NCI-H1417 (cell line): ENCODE measurements around the gene GREM1.

Source experiments
- DNase-seq, 3 experiments: peaks; one replicate each; lab custom pipeline; 2025; lab: John Stamatoyannopoulos, UW

Gene GREM1

DNA sequence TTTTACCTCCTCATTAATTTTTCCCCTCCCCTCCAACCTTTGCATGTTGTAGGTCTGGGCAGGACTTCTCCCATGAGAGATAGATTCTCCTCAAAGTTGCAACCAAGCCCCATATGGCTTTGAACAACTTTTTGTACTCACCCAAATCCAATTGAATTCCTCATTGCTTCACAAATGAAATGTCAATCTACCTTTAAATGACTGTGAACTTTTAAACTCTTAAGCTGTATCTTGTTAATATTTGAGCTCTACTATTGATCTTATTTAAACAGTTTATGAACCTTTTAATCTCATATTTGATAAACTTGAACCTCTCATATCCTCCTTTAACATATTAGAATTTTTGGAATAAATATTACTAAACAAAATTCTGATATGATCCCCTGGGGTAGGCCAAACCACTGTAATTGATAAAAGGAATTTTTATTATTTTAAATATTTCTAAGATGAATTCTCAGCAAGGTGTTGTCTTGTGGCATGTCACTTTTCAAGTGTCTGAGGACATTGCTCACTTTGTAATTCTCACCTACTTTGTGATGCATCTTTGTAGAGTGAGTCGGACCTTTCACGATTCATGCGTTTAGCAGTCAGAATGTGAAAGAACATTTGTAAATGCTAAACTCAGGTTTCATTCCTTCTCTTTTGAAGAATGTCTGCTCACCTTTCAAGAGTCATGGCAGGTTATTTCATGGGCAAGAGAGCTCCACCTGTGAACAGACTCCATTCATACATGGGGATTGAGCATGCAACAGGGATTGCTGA, 23.4 kb upstream of the GREM1 start:
- DNase-seq = no peak

- DNase-seq = no peak
Measured at GRCh38 chr15:32698773-32699390, 18.9 kb upstream of the GREM1 start.

DNA sequence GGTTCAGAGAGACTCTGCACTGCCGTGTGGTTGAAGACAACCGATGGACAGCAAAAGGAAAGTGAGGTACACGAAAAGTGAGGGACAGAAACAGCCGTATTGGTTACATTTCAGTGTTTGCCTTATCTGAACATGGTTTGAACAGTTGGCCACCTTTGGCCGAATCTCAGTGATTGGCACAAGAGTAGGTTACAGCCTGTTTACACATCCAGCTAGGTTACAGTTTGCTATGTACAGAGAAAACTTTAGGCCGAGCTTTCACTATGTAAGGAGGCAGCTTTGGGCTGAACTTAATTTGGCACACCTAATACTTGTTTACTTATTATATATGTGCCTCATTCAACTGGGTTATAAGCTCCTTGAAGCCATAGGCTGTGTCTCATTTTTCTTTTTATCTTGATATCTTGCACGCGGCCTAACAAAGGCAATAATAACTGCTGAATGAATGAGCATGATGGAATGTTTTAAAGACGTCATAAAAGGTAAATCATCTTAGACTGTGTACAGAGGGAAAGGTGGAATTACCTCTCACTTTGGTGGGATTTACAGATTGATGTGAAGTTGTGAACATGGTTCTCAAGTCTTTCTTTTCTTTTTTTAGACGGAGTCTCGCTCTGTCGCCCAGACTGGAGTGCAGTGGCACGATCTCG, 17.2 kb upstream of the GREM1 start:
- no peak for DNase-seq

- no peak for DNase-seq
Measured at GRCh38 chr15:32701863-32702262, 15.9 kb upstream of the GREM1 start.

- no peak for DNase-seq
Measured at GRCh38 chr15:32704395-32704981, 13.3 kb upstream of the GREM1 start.

- DNase-seq = no peak
Measured at GRCh38 chr15:32705446-32705845, 12.4 kb upstream of the GREM1 start.

DNA sequence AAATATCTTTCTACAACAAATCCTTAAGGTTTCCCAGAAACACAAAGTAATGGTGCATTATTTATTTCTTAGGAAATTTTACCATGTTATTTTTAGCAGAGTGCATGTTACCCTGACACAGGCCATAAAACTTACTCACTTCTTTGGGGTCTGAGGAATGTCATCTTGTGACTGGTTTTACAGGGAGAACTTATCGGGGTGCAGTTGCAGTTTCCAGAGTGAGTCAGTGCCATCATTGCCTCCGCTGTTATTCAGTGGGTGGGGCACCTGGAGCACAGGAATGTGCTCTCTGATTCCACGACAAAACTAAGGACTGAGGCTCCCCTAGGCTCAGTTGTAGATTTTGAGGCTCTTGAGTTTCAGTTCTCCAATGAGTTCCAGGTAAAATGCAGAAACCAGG, 11.1 kb upstream of the GREM1 start:
- no peak for DNase-seq

DNA sequence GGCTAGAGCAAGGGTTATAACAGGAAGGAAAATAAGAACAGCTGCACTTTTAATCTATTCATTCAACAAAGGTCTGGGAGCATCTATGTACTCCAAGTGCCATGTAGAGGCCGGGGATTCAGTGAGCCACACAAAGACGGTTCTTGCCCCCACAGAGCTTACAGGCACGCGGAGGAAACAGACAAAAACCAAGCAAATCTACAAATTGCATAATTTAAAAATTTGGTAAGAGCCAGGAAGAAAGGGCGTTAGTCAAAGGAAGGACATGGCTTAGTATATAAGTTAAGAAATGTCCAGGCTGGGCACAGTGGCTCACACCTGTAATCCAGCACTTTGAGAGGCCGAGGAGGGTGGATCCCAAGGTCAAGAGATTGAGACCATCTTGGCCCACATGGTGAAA, 10.4 kb upstream of the GREM1 start:
- no peak for DNase-seq

GRCh38 chr15:32709295-32710033, 8.3 kb upstream of the GREM1 start:
- DNase-seq = no peak

DNA sequence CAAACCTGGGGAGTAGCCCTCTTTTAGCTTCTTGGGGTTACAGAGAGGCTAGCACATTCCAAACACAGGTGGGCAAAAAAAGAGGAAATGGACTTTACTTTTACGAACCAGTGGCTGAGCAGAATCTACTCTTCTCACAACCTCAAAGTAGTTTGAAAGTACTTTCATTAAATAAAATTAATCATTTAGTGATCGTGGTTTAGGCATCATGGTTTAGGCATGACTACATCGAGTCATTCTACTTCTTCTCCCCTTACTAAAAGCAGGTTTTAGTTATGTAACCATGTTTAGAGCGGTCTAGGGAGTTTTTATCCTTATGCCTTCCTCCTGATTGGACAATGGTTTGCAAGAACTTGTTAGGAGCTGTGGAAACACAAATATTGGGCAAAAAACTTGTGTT, 2.5 kb upstream of the GREM1 start:
- no peak for DNase-seq

GRCh38 chr15:32716216-32716914, 1.4 kb upstream of the GREM1 start:
- peak in 1 of 3 experiments; percentile 50 for DNase-seq

- DNase-seq = peak in 2 of 3 experiments; percentile 61 to 68
Measured at GRCh38 chr15:32716915-32717425, 834 bp upstream of the GREM1 start.

GRCh38 chr15:32718227-32718820, 520 bp downstream of the GREM1 start:
- peak in 2 of 3 experiments; percentile 71 to 72 for DNase-seq

DNA sequence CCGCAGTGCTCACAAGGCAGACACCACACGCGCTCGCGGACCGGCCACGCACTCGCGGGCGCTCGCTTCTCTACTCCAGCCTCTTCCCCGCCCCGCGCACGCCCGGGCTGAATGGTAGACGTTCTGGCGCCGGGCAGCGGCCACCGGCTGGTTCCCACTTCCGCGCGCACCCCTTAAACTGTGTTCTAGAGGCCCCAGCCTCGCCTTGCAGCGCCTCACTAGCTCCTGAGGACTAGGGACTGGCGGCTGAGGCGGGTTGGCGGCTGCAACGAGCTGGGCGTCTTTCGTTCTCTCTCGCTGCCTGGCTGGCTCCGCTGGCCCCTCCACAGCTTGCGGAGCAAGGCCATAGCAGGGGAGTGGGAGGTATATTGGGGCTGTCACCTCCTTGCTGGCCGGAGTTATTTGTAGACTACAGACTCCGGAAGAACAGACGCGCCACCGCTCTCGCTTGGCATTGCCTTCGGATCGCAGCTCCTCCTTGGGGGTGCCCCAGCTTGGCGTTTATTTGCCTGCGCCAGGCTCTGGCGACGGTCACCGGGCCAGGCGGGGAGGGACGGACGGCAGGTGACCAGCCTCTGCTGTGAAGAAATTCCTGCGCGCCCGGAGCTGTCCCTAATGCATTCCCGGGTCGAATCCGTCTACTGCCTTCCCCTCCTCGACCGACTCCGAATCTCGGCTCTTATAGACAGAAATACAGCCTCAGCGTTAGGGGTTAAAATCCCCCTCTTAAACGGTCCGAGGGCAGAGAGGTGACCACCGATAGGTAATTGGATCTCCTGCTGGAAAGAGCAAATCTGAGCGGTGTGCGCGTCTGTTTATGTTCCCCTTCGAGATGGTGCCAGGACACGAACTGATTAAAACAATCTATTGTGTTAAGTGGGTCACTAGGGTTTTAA, 1.3 kb downstream of the GREM1 start:
- peak in 2 of 3 experiments; percentile 71 for DNase-seq

- DNase-seq = no peak
Measured at GRCh38 chr15:32721596-32721995, 3.8 kb downstream of the GREM1 start.

GRCh38 chr15:32722136-32722535, 4.3 kb downstream of the GREM1 start:
- no peak for DNase-seq

DNA sequence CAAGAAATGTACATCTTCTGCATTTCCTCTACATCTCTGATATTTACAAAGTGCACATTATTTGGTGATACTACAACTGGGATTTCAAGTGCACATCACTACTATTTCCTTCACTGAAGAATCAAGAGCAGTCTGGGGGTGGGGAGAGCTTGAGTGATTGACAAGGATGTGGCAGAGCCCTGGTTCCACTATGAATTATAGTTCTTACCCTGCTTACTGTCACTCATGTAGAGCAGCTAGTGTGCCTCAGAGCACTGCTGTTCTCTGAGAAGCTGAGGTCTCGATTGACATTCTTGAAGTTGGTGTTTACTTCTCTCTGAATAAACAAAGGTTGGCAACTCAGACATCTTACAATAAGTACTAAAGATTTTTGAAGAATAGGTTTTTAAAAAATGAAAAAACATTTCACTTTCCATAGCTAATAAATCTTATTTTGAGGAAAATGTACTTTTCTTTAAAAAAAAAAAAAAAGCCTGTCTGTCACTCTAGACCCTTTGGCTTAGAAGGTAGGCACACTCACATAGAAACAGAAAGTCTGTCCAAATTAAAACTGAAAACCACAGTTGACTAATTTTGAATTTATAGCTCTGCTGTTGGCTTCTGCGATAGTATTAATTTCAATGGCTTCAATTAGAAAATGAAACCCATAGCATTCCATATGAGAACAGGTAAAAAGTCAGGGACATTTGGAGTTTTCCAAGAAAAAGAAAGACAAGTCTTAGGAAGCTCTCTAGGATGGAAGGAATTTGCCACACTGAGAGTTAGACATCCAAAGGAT, 5.6 kb downstream of the GREM1 start:
- no peak for DNase-seq

GRCh38 chr15:32729700-32730395, 12.0 kb downstream of the GREM1 start:
- peak in 1 of 3 experiments; percentile 3 for DNase-seq
